ENCODE data around the gene CACNA2D4. TPM values are rescaled to one million over a fixed set of nuclear protein-coding genes. Genes with fewer than 3 reads are reported as not detected.

The CACNA2D4 gene
- total RNA-seq, 1 experiment from 2014 or later, result 0.03 TPM

DNA sequence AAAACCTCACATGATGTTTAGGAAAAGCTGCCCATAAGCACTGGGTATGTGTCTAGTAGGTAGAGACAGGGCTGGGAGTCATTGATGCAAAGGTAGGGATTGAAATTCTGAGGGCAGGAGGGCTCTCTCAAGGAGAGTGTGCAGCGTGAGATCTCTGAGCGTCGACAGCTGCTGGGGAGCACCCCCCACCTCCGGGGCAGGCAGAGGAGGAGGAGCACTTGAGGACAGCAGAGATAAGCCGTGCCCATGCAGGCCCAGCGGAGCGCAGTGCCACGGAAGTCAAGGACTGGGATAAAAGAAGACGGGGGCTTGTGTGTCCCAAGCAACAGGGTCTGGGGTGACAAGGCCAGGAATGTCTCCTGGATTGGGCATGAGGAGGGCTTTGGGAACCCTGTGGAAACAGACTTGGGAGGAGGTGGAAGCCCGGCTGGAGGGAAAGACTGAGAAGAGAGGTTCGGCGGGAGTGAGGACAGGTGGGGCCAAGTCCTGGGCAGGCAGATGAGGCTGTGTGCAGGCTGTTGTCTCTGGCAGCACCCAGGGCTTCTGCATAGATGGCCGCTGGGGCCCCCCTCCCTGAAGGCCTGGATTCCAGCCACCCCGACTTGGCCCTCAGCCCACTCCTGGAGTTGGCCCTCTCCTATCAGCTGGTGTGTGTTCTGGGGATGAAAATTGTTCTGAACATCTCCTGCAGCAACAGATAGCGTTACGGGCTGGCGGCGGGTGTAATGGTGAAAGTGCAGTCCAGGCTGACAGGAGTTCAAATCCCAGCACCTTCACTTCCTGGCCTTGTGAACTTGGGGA lies 1.9 kb downstream of the CACNA2D4 start:
- DNase-seq, result peak; percentile 38
- Histone ChIP-seq H3K4me3 (ENCODE audit: insufficient read depth, low read depth, low read length) (no peak overlapping the region), H3K36me3 (replicated peaks; ENCODE audit: control insufficient read depth, insufficient read depth, low read length) (no peaks in the 10 kb centered on the region), H3K27me3 (ENCODE audit: control insufficient read depth, insufficient read depth, low read length) (no peaks in the 10 kb centered on the region)

DNA sequence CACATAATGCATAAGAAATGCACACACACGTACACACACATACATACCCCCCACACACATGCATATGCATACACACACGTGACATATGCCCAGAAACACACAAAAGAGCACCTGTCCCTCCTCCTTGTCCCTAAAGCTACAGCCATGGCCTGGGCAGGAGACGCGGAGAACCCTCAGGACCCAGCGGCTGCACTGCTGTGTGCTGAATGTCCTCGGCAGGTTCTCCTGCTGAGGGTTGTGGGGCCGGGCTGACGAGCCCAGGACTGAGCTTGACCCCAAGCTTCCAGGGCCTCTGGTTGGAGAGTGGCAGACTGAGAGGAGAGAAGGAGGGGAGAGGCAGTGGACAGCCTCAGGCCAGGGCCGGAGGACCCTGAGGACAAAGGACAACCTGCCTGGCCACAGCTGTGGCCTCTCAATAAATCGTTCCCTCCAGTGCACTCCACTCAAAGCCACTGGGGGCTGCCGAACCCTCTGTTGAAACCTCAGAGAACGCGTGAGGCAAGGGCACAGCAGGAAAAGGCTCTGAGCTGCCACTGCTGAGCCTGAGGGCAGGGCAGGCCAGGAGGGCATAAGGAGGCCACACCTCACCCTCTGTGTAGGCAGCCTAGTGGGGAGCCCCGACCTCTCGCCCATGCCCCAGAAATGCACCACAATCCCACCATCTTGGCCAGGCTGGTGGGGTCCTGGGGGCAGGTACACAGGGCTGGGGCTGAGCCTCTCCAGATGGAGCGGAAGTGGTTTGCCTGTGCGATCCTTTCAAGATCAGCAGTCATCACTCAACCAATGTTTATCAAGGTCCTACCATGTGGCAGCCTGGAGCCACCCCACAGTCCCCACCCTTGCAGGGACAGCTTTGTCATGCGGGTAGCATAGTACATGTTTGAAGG lies 3.1 kb downstream of the CACNA2D4 start:
- Histone ChIP-seq H3K4me3 (ENCODE audit: insufficient read depth, low read depth, low read length) (no peak overlapping the region), H3K27me3 (ENCODE audit: control insufficient read depth, insufficient read depth, low read length) (no peaks in the 10 kb centered on the region), H3K36me3 (replicated peaks; ENCODE audit: control insufficient read depth, insufficient read depth, low read length) (no peaks in the 10 kb centered on the region)
- DNase-seq, result peak; percentile 57

DNA sequence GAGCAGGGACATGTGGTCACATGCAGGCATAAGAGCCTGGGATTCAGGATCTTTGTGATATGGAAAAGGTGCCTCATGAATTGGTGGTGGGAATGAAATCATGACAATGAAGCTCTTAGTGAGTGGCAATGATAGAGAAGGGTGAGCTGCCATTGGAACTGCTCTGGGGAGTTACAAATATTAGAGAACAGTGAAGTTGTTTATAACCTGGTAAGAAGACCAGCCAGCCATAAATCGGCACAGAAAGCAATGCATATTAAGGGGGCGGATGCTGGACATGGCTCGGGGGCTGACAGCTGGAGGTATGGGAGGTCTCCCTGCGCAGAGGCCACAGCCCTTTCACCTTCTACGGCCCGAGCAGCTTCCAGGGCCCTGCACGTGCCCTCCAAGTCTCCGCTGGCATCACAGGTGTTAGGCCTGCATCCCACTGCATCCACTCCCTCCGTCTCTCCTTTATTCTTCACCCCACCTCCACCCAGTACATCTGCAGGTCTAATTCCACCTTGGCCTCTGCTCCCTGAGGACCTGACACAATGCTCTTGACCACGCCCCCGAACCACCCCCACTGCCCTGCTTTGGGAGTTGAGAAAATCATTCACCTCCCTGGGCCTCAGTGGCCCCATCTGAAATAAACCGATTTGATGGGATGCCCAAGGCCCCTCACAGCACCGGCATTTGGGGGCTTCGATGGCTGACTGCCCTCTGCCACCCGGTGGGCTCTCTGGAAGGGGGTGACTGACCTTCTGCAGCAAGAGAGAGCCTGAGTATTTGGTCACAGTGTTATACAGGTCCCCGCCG lies 4.1 kb downstream of the CACNA2D4 start:
- H3K4me3 ChIP-seq (ENCODE audit: insufficient read depth, low read depth, low read length), result no peak overlapping the region
- H3K27me3 ChIP-seq (ENCODE audit: control insufficient read depth, insufficient read depth, low read length), result no peaks in the 10 kb centered on the region
- DNase-seq, result peak; percentile 48
- no peaks in the 10 kb centered on the region for H3K36me3 ChIP-seq (replicated peaks; ENCODE audit: control insufficient read depth, insufficient read depth, low read length)

DNA sequence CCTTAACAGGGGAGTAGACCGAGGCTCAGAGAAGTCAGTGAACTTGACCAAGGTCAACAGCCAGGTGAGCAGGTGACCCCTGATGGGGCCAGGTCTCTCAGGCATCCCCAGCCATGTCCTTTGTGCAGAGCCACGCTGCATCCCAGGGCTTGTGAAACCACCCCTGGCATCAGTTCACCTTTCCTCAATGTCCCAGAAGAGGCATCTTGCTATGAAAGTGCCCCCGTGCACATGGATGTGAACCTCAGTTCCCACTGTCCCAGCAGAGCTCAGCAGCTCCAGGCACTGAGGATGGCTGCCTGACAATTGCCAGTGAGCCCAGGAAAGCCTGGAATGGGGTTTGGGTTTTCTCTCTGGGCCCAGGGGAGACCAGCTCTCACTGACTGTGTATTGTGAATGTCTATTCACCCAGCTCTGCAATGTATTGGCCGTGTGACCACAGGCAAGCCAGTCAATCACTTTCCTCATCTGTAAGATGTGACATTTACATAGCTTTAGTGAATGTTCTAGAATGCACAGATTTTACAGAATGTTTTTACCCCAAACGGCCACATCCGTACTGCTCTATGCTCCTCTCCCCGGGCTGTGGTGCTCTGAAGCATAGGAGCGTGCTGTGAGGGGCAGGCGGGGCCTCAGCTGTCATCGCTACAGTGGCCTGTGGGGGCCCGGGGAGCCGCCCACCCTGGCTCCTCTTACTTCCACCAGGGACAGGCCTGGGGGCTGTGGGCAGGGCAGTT lies 4.9 kb downstream of the CACNA2D4 start:
- no peaks in the 10 kb centered on the region for H3K27me3 ChIP-seq (ENCODE audit: control insufficient read depth, insufficient read depth, low read length)
- no peaks in the 10 kb centered on the region for H3K36me3 ChIP-seq (replicated peaks; ENCODE audit: control insufficient read depth, insufficient read depth, low read length)
- DNase-seq, result peak; percentile 75
- H3K4me3 ChIP-seq (ENCODE audit: insufficient read depth, low read depth, low read length), result no peak overlapping the region

GRCh38 chr12:1912580-1913376 lies 5.7 kb downstream of the CACNA2D4 start:
- no peaks in the 10 kb centered on the region for H3K36me3 ChIP-seq (replicated peaks; ENCODE audit: control insufficient read depth, insufficient read depth, low read length)
- peak; percentile 43 for DNase-seq
- no peaks in the 10 kb centered on the region for H3K27me3 ChIP-seq (ENCODE audit: control insufficient read depth, insufficient read depth, low read length)
- no peak overlapping the region for H3K4me3 ChIP-seq (ENCODE audit: insufficient read depth, low read depth, low read length)

- no peak overlapping the region for H3K4me3 ChIP-seq (ENCODE audit: insufficient read depth, low read depth, low read length)
- H3K36me3 ChIP-seq (replicated peaks; ENCODE audit: control insufficient read depth, insufficient read depth, low read length), result no peaks in the 10 kb centered on the region
- DNase-seq, result peak; percentile 57
- H3K27me3 ChIP-seq (ENCODE audit: control insufficient read depth, insufficient read depth, low read length), result no peaks in the 10 kb centered on the region
Measured at GRCh38 chr12:1911598-1912575, 6.6 kb downstream of the CACNA2D4 start.

- no peak for DNase-seq
- Histone ChIP-seq H3K36me3 (replicated peaks; ENCODE audit: control insufficient read depth, insufficient read depth, low read length) (no peaks in the 10 kb centered on the region), H3K4me3 (ENCODE audit: insufficient read depth, low read depth, low read length) (no peak overlapping the region), H3K27me3 (ENCODE audit: control insufficient read depth, insufficient read depth, low read length) (no peaks in the 10 kb centered on the region)
Measured at GRCh38 chr12:1910468-1910867, 8.0 kb downstream of the CACNA2D4 start.

DNA sequence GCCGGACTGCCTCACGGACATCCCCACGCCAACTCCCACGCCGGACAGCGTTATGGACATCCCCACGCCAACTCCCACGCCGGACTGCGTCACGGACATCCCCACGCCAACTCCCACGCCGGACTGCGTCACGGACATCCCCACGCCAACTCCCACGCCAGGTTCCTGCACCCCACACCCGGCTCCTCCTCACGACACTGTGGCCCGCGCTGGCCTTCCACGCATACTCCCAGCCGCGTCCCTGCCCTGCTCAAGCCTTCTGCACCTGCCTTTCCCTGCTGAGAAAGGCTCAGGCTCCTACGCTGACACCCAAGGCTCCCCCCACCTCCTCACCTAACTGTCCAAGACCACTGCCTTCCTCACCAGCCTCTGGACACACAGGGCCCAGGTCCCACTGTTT lies 9.7 kb downstream of the CACNA2D4 start:
- Histone ChIP-seq H3K36me3 (replicated peaks; ENCODE audit: control insufficient read depth, insufficient read depth, low read length) (no peaks in the 10 kb centered on the region), H3K4me3 (ENCODE audit: insufficient read depth, low read depth, low read length) (no peak overlapping the region), H3K27me3 (ENCODE audit: control insufficient read depth, insufficient read depth, low read length) (no peaks in the 10 kb centered on the region)
- DNase-seq, result peak; percentile 37

DNA sequence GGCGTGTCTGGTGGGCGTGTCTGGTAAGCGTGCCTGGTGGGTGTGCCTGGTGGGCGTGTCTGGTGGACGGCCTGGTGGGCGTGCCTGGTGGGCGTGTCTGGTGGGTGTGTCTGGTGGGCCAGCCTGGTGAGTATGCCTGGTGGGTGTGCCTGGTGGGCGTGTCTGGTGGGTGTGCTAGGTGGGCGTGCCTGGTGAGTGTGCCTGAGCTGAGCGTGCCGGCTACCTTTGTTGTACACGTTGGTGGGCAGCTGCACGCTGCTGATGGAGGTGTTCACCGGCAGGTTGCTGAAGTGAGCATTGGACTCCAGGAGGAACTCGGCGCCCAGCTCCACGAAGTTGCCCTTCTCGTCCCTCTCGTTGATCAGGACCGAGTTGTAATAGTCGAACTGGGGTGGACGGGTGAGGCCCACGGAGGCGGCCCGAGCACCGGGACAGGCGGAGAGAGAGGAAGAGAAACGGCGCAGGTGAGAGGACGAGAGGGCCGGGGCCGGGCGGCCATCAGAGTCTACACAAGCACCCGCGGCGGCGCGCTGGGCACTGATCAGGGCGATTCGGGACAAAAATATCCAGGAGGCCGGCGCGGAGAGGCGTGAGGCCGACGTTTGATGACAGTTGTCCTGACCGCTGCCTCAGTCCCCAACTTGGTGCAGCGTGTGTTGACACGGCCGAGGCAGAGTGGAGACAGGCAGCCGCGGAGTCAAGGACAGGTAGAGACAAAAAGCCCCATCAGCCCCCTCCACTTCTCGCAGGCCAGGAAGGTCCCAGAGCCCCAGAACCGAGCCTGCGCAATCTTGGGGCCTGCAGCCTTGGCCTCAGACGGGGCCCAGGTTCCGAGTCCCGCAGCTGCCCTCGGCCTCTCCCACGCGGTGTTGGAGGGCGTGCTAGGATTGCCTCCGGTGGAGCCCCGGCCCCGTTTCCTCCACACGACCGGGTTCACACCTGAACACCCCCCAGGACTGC lies 10.5 kb downstream of the CACNA2D4 start:
- no peak overlapping the region for H3K4me3 ChIP-seq (ENCODE audit: insufficient read depth, low read depth, low read length)
- DNase-seq, result peak; percentile 44
- H3K27me3 ChIP-seq (ENCODE audit: control insufficient read depth, insufficient read depth, low read length), result no peaks in the 10 kb centered on the region
- H3K36me3 ChIP-seq (replicated peaks; ENCODE audit: control insufficient read depth, insufficient read depth, low read length), result no peaks in the 10 kb centered on the region

DNA sequence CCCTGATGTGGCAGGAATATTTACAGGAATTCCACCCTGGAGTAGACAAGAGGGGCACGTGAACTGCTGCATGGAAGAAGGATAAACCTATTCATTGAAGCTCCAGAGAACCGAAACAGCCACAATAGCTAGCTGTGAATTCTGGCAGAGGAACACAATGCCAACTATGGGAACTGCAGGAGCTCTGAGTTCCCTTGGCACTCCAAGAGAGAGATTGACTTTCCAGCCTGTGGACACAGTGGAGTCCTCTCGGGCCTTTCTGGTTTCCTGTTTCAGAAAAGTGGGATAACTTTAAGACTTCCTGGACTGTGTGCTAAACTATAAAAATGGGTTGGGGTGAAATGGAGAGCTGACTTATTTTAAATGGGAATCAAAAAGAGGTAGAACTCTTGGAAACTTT lies 11.9 kb downstream of the CACNA2D4 start:
- Histone ChIP-seq H3K4me3 (ENCODE audit: insufficient read depth, low read depth, low read length) (no peak overlapping the region), H3K36me3 (replicated peaks; ENCODE audit: control insufficient read depth, insufficient read depth, low read length) (no peaks in the 10 kb centered on the region), H3K27me3 (ENCODE audit: control insufficient read depth, insufficient read depth, low read length) (no peaks in the 10 kb centered on the region)
- DNase-seq, result peak; percentile 4

- no peak for DNase-seq
- H3K4me3 ChIP-seq (ENCODE audit: insufficient read depth, low read depth, low read length), result no peak overlapping the region
Measured at GRCh38 chr12:1904875-1905274, 13.6 kb downstream of the CACNA2D4 start.

GRCh38 chr12:1896964-1897363 lies 21.5 kb downstream of the CACNA2D4 start:
- H3K4me3 ChIP-seq (ENCODE audit: insufficient read depth, low read depth, low read length), result no peak overlapping the region
- no peaks in the 10 kb centered on the region for H3K36me3 ChIP-seq (replicated peaks; ENCODE audit: control insufficient read depth, insufficient read depth, low read length)
- no peaks in the 10 kb centered on the region for H3K27me3 ChIP-seq (ENCODE audit: control insufficient read depth, insufficient read depth, low read length)
- DNase-seq, result no peak

More at GRCh38 chr12:1904875-1905274, 13.6 kb downstream of the CACNA2D4 start:
- H3K27me3 ChIP-seq (ENCODE audit: control insufficient read depth, insufficient read depth, low read length), result no peaks in the 10 kb centered on the region
- H3K36me3 ChIP-seq (replicated peaks; ENCODE audit: control insufficient read depth, insufficient read depth, low read length), result no peaks in the 10 kb centered on the region

All from H7 (cell line).